Measurements from ENCODE around the gene ITGAX.

The ITGAX gene

DNA sequence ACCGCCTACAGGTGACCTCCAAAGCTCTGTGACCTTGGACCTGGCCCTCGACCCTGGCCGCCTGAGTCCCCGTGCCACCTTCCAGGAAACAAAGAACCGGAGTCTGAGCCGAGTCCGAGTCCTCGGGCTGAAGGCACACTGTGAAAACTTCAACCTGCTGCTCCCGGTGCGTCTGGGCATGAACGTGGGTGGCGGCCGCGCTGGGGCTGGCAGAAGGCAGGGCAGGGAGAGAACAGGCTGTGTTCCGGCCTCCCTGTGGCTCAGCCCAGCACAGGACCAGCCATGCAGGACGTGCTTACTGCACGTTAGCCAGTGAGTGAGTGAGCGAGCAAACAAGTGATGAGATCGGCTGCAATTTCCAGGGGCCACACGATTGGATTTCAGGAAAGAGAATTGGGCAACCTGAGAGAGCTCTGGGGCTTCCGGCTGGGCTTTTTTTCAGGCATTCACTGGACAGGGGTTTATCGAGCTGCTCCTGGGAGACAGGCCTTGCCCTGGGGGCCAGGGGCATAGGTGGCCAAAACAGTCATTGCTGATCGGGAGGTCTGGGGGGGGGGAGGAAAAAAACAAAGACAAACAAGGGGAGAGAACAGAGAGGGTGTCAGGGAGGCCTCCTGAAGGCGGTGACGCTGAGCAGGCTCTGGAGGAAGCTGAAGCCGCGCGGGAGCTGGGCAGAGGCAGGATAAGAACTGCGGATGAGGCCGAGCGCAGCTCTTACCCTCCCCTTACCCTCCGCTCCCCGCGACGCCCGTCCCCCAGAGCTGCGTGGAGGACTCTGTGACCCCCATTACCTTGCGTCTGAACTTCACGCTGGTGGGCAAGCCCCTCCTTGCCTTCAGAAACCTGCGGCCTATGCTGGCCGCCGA is 16.9 kb downstream of the ITGAX start:
- no peak for DNase-seq (ENCODE audit: low read depth in 3 of 3, low spot score in 1 of 3)

DNA sequence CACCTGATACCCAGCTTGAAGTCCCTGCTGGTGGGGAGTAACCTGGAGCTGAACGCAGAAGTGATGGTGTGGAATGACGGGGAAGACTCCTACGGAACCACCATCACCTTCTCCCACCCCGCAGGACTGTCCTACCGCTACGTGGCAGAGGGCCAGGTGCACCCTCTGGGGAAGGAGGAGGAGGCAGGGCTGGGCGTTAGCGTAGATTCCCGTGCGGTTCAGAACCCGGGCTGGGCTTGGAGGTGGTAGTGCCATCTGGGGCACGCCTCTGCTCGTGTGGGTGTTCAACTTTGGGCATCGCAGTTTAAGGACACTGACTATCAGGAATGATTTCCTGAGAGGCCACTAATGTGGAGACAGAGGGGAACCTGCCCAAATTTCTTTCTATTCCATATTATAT is 18.3 kb downstream of the ITGAX start:
- no peak for DNase-seq (ENCODE audit: low read depth in 3 of 3, low spot score in 1 of 3)

DNA sequence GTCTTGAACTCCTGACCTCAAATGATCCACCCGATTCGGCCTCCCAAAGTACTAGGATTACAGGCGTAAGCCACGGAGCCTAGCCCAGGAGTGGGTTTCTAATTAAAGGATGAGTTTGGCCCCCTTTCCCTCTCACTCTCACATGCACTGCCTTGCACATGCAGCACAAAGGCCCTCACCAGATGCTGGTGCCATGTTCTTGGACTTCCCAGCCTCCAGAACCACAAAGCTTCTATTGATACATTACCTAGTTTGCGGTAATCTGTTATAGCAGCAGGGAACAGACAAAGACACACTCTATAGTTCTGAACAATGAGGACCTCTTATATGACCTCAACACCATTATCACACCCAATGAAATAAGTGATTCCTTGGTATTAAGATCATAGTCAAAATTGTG is 20.3 kb downstream of the ITGAX start:
- no peak for DNase-seq (ENCODE audit: low read depth in 3 of 3, low spot score in 1 of 3)

DNA sequence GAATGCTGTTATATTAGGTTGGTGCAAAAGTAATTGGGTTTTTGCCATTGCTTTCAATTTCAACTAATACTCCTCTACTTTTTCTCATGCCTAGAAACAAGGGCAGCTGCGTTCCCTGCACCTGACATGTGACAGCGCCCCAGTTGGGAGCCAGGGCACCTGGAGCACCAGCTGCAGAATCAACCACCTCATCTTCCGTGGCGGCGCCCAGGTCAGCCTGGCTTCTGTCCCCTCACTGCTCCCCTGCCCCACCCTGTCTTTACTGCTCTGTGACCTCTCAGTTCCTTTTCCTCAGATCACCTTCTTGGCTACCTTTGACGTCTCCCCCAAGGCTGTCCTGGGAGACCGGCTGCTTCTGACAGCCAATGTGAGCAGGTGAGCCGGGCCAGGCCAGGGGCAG is 21.7 kb downstream of the ITGAX start:
- DNase-seq (ENCODE audit: low read depth in 3 of 3, low spot score in 1 of 3) = no peak

DNA sequence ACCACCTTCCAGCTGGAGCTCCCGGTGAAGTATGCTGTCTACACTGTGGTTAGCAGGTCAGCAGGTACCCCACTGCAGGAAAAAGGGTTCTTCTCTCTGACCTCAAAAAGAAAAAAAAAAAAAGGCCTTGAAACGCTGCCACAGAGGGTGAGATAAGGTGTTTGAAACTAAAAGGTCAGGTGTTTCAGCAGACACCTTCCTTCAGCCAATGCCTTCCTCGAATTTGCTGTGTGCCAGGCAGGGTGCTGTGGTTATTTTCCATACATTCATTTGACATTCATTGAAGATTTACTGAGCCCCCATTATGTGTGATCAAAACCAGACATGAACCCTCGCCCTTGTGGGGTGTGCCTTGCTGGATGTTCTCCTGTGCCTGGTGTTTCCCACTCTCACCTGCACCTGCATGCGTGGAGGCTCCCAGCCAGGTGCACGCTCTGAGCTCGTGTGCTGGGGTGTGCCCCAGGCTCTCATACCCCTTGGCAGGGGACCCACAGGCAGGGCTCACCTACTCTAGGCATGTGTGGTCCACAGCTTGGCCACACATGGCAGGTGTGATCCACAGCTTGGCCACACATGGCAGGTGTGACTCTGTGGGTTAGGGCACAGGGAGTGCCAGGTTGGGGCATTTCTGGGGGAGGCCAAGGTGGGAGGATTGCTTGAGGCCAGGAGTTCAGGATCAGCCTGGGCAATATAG is 22.4 kb downstream of the ITGAX start:
- DNase-seq (ENCODE audit: low read depth in 3 of 3, low spot score in 1 of 3) = no peak

DNA sequence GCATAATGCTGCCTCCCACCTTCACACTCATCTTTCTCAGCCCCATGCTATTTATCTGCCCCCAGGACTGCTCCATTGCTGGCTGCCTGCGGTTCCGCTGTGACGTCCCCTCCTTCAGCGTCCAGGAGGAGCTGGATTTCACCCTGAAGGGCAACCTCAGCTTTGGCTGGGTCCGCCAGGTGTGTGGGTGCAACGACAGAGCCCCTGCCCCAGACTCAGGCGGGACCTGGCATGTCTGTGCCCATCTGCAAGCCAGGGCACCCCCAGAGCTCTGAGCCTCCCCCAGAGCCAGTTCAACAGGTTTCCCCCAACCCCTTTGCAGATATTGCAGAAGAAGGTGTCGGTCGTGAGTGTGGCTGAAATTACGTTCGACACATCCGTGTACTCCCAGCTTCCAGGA is 25.2 kb downstream of the ITGAX start:
- DNase-seq (ENCODE audit: low read depth in 3 of 3, low spot score in 1 of 3) = no peak

DNA sequence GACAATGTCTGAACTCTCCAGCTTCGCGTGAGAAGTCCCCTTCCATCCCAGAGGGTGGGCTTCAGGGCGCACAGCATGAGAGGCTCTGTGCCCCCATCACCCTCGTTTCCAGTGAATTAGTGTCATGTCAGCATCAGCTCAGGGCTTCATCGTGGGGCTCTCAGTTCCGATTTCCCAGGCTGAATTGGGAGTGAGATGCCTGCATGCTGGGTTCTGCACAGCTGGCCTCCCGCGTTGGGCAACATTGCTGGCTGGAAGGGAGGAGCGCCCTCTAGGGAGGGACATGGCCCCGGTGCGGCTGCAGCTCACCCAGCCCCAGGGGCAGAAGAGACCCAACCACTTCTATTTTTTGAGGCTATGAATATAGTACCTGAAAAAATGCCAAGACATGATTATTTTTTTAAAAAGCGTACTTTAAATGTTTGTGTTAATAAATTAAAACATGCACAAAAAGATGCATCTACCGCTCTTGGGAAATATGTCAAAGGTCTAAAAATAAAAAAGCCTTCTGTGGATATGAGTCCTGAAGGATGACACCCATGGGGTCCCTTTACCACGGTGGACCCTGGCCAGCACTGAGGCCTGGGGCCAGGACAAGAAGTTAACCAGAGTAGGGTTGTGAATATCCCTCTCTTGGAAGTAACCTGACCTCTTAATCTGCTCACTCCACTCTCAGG is 27.6 kb downstream of the ITGAX start:
- DNase-seq (ENCODE audit: low read depth in 3 of 3, low spot score in 1 of 3) = peak in 2 of 3 donors; percentile 8 to 38

DNA sequence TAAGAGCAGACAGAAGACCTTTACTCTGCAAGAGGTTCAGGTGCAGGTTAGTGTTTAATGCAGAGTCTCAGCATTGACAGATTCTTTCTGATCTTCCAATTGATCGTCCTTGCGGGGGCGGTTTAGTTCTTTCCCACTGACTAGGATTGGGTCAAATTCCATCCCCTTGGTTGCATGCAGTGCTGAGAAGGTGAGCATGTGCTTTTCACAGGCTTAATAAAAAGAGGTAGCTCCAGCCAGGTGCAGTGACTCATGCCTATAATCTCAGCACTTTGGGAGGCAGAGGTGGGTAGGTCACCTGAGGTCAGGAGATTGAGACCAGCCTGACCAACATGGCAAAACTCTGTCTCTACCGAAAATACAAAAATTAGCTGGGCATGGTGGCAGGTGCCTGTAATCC is 30.7 kb downstream of the ITGAX start:
- no peak for DNase-seq (ENCODE audit: low read depth in 3 of 3, low spot score in 1 of 3)

DNA sequence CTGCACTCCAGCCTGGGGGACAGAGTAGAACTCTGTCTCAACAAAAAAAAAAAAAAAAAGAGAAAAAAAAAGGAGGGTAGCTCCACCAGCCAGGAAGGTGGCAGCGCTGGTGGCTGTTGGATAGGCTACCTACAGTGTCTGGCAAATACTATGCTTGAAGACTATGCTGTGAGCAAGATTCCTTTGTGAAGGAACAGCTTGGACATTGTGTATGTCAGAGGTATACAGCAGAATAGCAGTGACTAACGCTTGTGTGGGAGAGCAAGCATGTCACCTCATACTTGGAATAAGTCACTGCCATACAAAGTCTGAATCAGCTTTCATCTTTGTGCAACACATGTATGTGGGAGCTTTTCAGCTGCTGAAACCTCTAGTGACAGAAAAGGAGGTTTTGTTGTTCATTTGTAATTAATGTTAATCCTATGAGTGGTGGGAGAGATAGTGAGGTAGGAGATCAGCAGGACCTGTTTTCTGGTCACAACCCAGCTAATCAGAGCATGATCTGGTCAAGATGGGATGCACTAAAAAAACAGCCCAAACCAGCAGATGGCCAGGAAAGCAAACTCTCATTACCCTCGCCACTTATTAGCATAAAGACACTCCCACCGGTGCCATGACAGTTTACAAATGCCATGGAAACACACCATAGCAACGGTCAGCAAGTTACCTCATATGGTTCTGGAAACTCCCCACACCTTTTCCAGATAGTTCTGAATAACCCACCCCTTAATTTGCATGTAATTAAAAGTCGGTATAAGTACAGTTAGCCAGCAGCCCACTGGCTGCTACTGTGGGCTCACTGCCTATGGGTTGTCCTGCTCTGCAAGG is 31.4 kb downstream of the ITGAX start:
- DNase-seq (ENCODE audit: low read depth in 3 of 3, low spot score in 1 of 3) = no peak

DNA sequence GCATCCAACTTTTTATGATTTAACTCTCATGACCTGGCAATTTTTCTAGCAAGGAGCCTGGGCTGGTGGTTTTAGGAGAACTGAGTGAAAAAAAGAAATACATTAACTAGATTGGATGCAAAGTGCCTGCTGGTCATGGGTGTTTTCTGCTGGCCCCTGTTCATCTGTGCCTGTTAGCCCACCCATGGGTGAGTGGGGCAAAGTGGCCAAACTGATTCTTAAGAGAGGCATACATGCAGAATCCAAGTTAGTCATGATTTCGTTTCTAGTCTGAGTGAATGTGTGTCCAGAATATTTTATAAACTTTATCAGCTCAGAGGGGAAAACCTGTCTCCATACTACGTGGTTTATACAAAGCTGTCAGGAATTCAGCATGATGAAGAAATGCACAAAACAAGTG is 33.6 kb downstream of the ITGAX start:
- DNase-seq (ENCODE audit: low read depth in 3 of 3, low spot score in 1 of 3) = no peak

DNA sequence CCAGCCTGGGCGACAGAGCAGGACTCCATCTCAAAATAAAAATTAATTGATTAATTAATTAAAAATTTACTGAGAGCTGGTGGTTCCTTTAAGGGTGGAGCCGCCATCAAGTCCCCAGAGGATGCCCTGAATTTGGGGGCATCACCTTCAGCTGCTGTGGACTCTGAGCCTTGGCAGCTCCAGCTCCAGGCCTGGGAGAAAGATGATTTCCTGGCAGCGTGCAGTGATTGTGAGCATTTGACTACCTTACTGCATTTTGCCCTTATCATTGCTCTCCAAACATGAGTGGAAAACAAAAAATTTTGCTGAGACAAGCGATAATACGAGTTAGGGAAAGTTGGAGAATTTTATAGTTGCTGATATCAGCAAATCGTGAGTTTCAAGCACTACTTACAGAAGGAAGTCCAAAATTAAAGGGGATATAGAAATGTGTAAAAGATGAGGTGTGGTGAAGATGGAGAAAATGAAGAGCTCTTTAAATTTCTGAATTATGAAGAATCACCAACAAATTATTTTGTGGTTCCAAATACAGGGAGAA is 35.6 kb downstream of the ITGAX start:
- DNase-seq (ENCODE audit: low read depth in 3 of 3, low spot score in 1 of 3) = no peak

DNA sequence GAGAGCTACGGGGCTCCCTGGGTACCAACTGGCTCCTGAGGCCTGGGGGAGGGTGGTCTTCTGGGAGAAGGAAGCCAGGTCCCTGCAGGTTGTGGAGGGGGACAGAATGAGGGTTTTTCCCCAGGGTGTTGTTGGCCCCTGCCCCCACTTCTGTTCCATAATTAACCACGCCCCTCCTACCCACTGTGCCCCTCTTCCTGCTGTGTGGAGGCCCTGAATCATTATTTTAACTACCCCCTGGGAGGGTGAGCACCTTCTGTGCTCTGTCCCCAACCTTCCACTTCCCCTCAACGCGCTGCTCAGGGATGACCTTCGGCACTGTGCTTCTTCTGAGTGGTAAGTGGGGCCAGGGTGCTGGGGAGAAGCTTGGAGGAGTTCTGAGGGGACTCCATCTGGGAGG is 38.1 kb downstream of the ITGAX start, which contains the start of gene ITGAD:
ITGAD (plus strand) TSS at position 280 of the 400 bp plus-strand sequence; CDS start at position 306, 26 bp downstream.
- no peak for DNase-seq (ENCODE audit: low read depth in 3 of 3, low spot score in 1 of 3)

DNA sequence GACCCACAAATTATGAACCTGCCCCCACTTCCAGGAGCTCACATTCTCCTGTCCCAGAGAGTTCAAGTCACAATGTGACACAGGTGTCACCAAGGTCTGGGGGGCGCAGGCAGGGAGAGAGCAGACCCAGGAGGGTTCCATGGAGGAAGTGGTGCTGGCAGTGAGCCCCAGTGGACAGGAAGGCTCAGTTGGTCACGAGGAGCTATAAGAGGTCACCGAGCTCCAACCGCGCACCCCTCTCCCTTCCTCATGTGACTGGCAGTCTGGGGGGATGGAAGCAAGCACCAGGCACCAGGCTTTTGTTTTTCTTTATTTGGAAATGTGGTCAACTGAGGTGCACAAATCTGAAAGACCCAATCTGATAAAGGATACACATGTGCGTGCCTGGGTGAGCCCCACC is 40.7 kb downstream of the ITGAX start:
- DNase-seq (ENCODE audit: low read depth in 3 of 3, low spot score in 1 of 3) = no peak

DNA sequence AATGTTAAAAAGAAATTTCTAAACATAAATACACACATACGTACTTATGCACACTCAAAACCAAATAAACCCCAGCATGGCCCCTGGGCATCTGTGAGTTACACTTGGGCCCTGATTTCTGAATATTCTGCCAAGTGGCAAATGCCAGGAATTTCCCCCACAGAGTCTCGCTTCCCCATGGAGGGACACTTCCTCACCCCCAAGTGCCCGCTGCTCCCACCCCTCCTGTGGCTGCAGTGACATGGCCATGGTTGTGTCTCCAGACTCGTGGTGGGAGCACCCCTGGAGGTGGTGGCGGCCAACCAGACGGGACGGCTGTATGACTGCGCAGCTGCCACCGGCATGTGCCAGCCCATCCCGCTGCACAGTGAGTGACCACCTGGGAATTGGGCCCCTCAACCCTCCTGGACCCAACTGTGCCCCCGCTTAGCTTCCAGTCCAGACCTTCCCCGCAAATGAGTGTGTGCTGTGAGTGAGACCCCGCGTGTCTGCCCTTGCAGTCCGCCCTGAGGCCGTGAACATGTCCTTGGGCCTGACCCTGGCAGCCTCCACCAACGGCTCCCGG is 42.2 kb downstream of the ITGAX start:
- no peak for DNase-seq (ENCODE audit: low read depth in 3 of 3, low spot score in 1 of 3)

DNA sequence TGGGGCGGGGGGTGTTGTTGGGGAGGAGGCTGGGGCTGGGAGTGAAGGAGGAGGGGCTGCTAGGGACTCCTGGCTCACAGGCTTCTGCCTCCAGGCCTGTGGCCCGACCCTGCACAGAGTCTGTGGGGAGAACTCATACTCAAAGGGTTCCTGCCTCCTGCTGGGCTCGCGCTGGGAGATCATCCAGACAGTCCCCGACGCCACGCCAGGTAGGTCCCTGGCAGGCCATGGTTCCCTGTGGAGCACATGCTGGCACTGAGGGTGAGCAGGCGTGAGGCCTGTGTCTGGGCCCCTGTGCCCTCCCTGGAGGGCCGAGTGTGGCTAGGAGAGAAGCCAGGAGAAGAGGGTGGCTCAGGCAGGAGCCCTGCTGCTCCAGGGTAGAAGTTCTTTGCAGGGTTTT is 42.7 kb downstream of the ITGAX start:
- no peak for DNase-seq (ENCODE audit: low read depth in 3 of 3, low spot score in 1 of 3)

DNA sequence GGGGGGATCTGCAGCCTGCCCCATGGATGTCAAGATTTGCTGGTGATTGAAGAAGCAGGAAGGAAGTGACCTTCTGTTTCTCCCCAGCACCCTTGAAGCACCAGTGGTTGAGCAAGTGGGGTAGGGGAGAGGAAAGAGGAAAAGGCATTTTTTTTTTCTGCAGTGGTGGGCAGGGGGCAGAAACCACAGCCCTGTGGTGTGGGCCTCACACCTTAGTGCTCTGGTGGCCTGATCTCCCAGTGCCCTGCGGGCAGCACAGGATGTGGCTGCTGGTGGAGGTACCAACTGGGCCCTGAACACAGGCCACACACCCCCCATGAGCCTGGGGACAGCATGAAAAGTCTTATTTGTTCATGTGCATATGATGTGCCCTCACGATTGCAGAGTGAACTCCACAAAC is 45.2 kb downstream of the ITGAX start:
- DNase-seq (ENCODE audit: low read depth in 3 of 3, low spot score in 1 of 3) = no peak

DNA sequence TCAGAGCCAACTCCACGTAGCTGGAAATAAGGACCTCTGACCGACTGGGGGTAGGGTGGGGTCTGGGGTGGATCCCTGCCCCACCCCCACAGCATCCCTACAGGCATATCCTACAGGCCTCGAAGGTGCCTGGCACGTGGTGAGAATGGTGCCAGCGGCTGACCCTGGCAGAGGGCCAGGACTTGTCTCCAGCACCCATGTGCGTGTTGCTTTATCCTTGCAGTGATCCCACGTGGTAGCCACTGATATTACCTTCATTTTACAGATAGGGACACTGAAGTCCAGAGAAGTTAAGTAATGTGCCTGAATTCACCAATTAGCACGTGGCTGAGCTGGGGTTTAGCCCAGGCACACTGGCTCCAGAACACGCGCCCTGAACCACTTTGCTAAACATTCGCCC is 46.5 kb downstream of the ITGAX start:
- no peak for DNase-seq (ENCODE audit: low read depth in 3 of 3, low spot score in 1 of 3)

DNA sequence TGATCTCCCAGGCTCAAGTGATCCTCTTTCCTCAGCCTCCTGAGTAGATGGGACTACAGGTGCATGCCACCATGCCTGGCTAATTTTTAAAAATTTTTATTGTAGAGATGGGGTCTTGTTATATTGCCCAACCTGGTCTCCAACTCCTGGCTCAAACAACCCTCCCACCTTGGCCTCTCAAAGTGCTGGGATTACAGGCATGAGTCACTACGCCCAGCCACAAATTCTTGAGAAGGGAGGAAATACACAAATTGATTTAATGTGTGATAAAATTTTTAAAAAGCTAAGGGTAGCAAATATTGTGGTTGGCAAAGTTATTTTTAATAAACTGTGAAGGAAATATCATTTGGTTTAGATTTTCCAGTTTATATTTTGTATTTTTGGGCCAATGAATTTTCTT is 47.7 kb downstream of the ITGAX start:
- DNase-seq (ENCODE audit: low read depth in 3 of 3, low spot score in 1 of 3) = no peak

DNA sequence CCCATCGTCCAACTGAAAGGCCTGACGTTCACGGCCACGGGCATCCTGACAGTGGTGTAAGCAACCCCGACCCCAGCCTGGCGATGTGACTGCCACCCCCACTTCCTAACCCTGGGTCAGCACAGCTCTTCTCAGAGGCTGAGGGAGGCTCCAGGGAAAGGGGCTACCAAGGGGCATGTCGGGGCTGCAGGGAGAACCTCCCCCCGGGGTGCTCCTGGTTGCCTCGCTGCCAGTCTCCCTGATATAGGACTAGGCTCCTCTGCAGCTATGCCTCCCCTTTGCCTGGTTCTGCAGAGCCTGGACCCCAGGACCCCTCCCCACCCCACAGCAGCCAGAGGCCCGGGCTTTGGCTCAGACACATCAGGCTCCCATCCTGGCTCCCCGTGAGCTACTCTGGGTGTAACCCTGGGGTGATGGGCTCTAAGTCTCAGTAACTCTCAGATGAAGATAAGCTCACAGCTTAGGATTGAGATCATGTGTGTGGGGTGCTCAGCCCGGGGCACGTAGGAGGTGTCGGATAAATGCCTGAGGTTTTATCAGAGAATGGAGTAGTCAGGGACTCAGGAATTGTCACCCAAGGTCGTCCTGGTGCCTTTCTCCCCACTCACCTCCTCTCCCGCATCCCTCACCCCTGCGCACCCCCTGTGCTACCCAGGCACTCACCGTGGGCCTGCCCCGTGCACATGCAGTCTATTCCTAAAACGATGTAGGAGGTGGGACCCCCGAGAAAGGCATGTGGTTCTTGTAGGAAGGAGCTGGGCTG is 48.8 kb downstream of the ITGAX start:
- no peak for DNase-seq (ENCODE audit: low read depth in 3 of 3, low spot score in 1 of 3)
